Stomach (tissue), 9 donors: ENCODE data around the gene TCEA2. TPM values are rescaled to one million over a fixed set of nuclear protein-coding genes. Genes with fewer than 3 reads are reported as not detected.

Source experiments
- DNase-seq, 2 donors: peaks; one replicate each; pipeline versions ENCODE4 v3.0.0 to v3.0.0-alpha.2; 2013 to 2019
- H3K27ac ChIP-seq, 5 donors: fragments of 200-600 bp in 4 of 5; sonication (generic) in 4 of 5; one replicate each; pipeline ENCODE4 v1.5.1; 2013 to 2019; ENCODE audit warnings: mild to moderate bottlenecking in 1 of 5, moderate library complexity in 1 of 5
- H3K27me3 ChIP-seq, 3 donors: fragments of 200-600 bp; sonication (generic); one replicate each; pipeline ENCODE4 v1.5.1; 2017 to 2019; ENCODE audit warnings: mixed run types in 1 of 3
- H3K36me3 ChIP-seq, 4 donors: fragments of 200-600 bp; sonication (generic); 1 replicate in 3 of 4; 2 replicates in 1 of 4; pipeline ENCODE4 v1.5.1; 2016 to 2019
- H3K4me1 ChIP-seq, 4 donors: fragments of 200-600 bp; sonication (generic); one replicate each; pipeline ENCODE4 v1.5.1; 2016 to 2019
- H3K4me3 ChIP-seq, 4 donors: fragments of 200-600 bp; sonication (generic) in 3 of 4; one replicate each; pipeline ENCODE4 v1.5.1; 2016 to 2019; ENCODE audit warnings: mild to moderate bottlenecking in 1 of 4
- H3K9me3 ChIP-seq, 4 donors: fragments of 200-600 bp; sonication (generic); one replicate each; pipeline ENCODE4 v1.5.1; 2016 to 2019
- EP300 ChIP-seq: sonication (generic); formaldehyde crosslinking; IDR thresholded peaks from one replicate; pipeline ENCODE4 v1.6.1; 2017; ENCODE audit warnings: antibody characterized with exemption
- POLR2A ChIP-seq, 4 donors: fragments of 450-650 bp; IDR thresholded peaks; one replicate each; pipeline ENCODE4 v1.6.1; 2016; ENCODE audit warnings: antibody characterized with exemption in 4 of 4, control low read depth in 2 of 4, mild to moderate bottlenecking in 1 of 4, moderate library complexity in 1 of 4
- POLR2AphosphoS5 ChIP-seq, 3 donors: sonication (generic); formaldehyde crosslinking; IDR thresholded peaks; one replicate each; pipeline ENCODE4 v1.6.1; 2016; ENCODE audit warnings: antibody characterized with exemption in 3 of 3
- WGBS, 5 donors: extraction: QIAGEN DNeasy Blood & Tissue Kit in 3 of 5; methylation state at CpG; one replicate each; pipeline versions ENCODE4 v1.1.5 to v1.1.7; 2013 to 2018; 5-methylcytosine and 5-hydroxymethylcytosine counted together
- intact Hi-C: fragments of 100-400 bp; cut with DNase I; formaldehyde crosslinking; loops from one replicate; pipeline ENCODE4 v1.15.1; 2023; ENCODE audit warnings: low total_unique reads
- polyA plus RNA-seq, 3 donors: library from polyadenylated mRNA; stranded (reverse); fragments of 200-250 nt; gene quantifications; one replicate each; pipeline ENCODE4 v1.2.3, GENCODE V29; 2013
- total RNA-seq, 5 donors: library from RNA; depleted of rRNA; stranded (reverse); fragments of >200 nt; gene quantifications; one replicate each; pipeline versions ENCODE4 v1.1.0 to v1.2.3, GENCODE V29; 2014 to 2016
- TF ChIP-seq, protein P1 (sequence below), 7 experiments: fragments of 450-650 bp in 4 of 7; fragments of 200-600 bp in 3 of 7; sonication (generic) in 3 of 7; IDR thresholded peaks; one replicate each; pipeline ENCODE4 v1.5.1; 2016 to 2019; ENCODE audit warnings: antibody characterized with exemption in 7 of 7, control low read depth in 2 of 7, mild to moderate bottlenecking in 1 of 7
- donor health status: healthy with polysubstance abuse.
- donor health status: Bipolar disorder and iron deficiency.
- donor health status: healthy.

The TCEA2 gene
- total and polyA plus RNA-seq, 8 donors, result 3.1 to 35.5 (median 26.0) TPM

DNA sequence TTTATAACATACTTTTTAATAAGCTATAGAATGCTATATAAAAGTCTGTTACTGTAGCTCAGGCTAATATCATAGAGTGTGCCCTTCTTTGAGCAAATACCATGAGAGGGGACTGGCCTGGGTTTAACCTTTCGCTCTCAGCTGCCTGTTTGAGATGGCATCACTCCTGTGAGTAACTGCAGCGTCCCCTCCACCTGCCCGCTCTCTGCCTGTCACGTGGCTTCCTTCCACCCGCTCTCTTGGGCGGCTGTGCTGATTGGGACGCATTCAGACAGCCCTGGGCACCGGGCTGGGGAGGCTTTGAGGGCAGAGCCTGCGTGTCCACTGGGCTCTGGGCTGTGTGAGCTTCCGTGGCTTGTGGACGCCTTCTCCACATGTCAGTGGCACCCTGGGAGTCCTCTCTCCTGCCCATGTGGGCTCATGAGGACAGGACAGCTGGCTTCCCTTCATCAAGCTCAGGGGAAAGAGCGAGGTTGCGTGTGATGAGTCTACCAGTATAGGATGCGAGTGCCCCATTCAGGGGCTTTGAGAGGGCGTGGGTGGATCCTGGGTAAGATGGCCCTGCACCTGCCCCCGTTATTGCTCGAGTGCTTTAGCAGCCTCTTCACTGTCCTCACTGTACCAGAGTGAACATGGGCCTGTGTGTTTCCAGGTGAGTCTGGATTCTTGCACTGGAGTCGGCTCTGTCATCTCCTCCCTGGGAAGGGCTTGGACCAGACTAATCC lies 37.7 kb upstream of the TCEA2 start:
- Histone ChIP-seq H3K4me3 (no peak overlapping the region), H3K27ac (no peak overlapping the region), H3K36me3 (peaks cover 93 to 100% (median 100%) of the 10 kb centered on the region in 4 donors), H3K9me3 (no peaks in the 10 kb centered on the region), H3K4me1 (peaks cover 0 to 26% (median 7%) of the 10 kb centered on the region in 4 donors), H3K27me3 (no peaks in the 10 kb centered on the region)
- WGBS, 5 donors, result 94 to 97% (median 95%) methylated on average over 17 to 18 of the region's 18 CpGs
- intact Hi-C loops, result no loop called here
- DNase-seq, result no peak
- TF ChIP-seq POLR2A (IDR thresholded peaks at IDR 0.05) (no peak), EP300 (no peak), POLR2AphosphoS5 (IDR thresholded peaks at IDR 0.05) (no peak)
- TF ChIP-seq, protein P1, sequence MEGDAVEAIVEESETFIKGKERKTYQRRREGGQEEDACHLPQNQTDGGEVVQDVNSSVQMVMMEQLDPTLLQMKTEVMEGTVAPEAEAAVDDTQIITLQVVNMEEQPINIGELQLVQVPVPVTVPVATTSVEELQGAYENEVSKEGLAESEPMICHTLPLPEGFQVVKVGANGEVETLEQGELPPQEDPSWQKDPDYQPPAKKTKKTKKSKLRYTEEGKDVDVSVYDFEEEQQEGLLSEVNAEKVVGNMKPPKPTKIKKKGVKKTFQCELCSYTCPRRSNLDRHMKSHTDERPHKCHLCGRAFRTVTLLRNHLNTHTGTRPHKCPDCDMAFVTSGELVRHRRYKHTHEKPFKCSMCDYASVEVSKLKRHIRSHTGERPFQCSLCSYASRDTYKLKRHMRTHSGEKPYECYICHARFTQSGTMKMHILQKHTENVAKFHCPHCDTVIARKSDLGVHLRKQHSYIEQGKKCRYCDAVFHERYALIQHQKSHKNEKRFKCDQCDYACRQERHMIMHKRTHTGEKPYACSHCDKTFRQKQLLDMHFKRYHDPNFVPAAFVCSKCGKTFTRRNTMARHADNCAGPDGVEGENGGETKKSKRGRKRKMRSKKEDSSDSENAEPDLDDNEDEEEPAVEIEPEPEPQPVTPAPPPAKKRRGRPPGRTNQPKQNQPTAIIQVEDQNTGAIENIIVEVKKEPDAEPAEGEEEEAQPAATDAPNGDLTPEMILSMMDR (IDR thresholded peaks at IDR 0.05), result no peak

DNA sequence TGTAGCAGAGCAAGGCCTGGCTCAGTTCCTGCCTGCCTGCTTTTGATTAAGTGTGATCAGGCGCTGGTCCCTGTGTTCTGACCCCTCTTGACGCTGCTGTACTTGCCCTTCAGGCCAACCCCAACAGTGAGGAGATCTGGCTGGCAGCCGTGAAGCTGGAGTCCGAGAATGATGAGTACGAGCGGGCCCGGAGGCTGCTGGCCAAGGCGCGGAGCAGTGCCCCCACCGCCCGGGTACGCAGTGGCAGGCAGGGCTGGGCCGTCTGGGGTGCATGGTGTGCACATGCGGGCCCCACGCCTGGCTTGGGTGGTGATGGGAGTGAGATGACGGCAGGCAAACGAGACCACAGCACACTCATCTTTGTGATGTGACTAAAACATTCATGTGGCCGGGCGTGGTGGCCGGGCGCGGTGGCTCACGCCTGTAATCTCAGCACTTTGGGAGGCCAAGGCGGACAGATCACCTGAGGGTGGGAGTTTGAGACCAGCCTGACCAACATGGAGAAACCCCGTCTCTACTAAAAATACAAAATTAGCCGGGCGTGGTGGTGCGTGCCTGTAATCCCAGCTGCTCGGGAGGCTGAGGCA lies 37.1 kb upstream of the TCEA2 start:
- H3K27me3 ChIP-seq, result no peaks in the 10 kb centered on the region
- intact Hi-C loops, result no loop called here

DNA sequence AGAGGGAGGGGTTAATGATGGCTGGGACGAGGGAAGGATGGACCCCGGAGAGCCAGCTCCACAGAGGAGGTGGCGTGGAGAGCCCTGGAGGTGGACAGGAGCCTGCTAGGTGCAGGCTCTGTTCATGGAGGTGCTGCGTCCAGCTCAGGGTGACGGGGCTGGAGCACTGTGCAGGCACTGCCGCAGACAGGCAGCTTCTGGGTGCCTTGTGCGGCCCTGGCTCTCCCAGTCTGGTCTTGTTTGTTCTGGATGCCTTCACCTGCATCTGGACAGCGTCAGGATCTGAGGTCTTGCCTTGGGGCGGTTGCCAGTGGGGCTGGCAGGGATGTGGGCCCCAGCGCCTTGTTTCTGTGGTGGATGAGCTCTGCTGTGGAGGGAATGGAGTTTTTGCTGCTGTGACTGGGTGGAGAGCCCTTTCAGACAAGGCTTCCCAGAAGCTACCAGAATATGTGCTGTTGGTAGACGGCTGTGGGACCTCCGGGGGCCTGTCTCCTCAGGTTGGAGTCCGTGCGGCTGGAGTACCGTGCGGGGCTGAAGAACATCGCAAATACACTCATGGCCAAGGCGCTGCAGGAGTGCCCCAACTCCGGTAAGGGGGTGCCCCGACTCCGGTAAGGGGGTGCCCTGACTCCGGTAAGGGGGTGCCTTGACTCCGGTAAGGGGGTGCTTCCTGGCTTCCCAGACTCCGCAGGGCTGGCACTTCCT lies 34.9 kb upstream of the TCEA2 start:
- WGBS, 5 donors, result 90 to 94% (median 94%) methylated on average over 22 to 24 of the region's 24 CpGs
- Histone ChIP-seq H3K4me3 (no peak overlapping the region), H3K9me3 (no peaks in the 10 kb centered on the region), H3K27me3 (no peaks in the 10 kb centered on the region), H3K36me3 (peaks cover 87 to 100% (median 99%) of the 10 kb centered on the region in 4 donors), H3K27ac (peak overlapping the region in 1 of 5 donors; percentile 29), H3K4me1 (peaks cover 0 to 35% (median 13%) of the 10 kb centered on the region in 4 donors)
- intact Hi-C loops, result no loop called here
- TF ChIP-seq, protein P1 (IDR thresholded peaks at IDR 0.05), result no peak
- TF ChIP-seq POLR2AphosphoS5 (IDR thresholded peaks at IDR 0.05) (peak; percentile 25 to 74 (median 49)), EP300 (peak; percentile 49), POLR2A (IDR thresholded peaks at IDR 0.05) (no peak)
- no peak for DNase-seq

More for the DNA sequence above, 37.1 kb upstream of the TCEA2 start:
- no peak for DNase-seq
- no peak overlapping the region for H3K27ac ChIP-seq
- peaks cover 92 to 100% (median 100%) of the 10 kb centered on the region in 4 donors for H3K36me3 ChIP-seq
- WGBS, 5 donors, result 95 to 98% (median 97%) methylated on average over 28 to 29 of the region's 29 CpGs
- no peak overlapping the region for H3K4me3 ChIP-seq
- H3K4me1 ChIP-seq, result peaks cover 0 to 33% (median 12%) of the 10 kb centered on the region in 4 donors
- TF ChIP-seq, protein P1 (IDR thresholded peaks at IDR 0.05), result no peak
- TF ChIP-seq EP300, result no peak
- TF ChIP-seq POLR2AphosphoS5 (IDR thresholded peaks at IDR 0.05), result no peak
- TF ChIP-seq POLR2A (IDR thresholded peaks at IDR 0.05), result no peak
- no peaks in the 10 kb centered on the region for H3K9me3 ChIP-seq
